ENCODE data around the gene HOXC9. TPM values are rescaled to one million over a fixed set of nuclear protein-coding genes. Genes with fewer than 3 reads are reported as not detected.

HOXC9 gene
- total RNA-seq, 1 experiment from 2014 or later: 11.3 TPM

GRCh38 chr12:53992377-53992889, 7.5 kb upstream of the HOXC9 start:
- no peaks in the 10 kb centered on the region for H4K20me1 ChIP-seq (ENCODE audit: insufficient read depth)
- BruUV-seq (replicated peaks): no TSS peak
- H3K27me3 ChIP-seq (ENCODE audit: insufficient read depth, low read length): no peaks in the 10 kb centered on the region
- H3K9me2 ChIP-seq (ENCODE audit: insufficient read depth): no peaks in the 10 kb centered on the region
- TF ChIP-seq FOSL1 (IDR thresholded peaks at IDR 0.05; ENCODE audit: low read depth) (no peak), ZNF274 (IDR thresholded peaks at IDR 0.05; ENCODE audit: low read depth, low read length) (no peak), MAX (IDR thresholded peaks at IDR 0.05) (no peak), TCF7L2 (IDR thresholded peaks at IDR 0.05; ENCODE audit: borderline replicate concordance, extremely low read depth, insufficient read depth, insufficient read length) (no peak), EZH2 (IDR thresholded peaks at IDR 0.05) (no peak), SP1 (IDR thresholded peaks at IDR 0.05; ENCODE audit: low read depth) (no peak), YY1 (IDR thresholded peaks at IDR 0.05; ENCODE audit: extremely low read depth, insufficient replicate concordance, low read depth, low read length) (no peak), CBX3 (IDR thresholded peaks at IDR 0.05; ENCODE audit: low read depth) (no peak), POLR2AphosphoS5 (IDR thresholded peaks at IDR 0.05; ENCODE audit: low read depth, low read length) (no peak), CEBPB (IDR thresholded peaks at IDR 0.05; ENCODE audit: low read depth) (no peak), JUND (IDR thresholded peaks at IDR 0.05) (no peak), EGR1 (IDR thresholded peaks at IDR 0.05; ENCODE audit: low read depth) (no peak), SIN3A (IDR thresholded peaks at IDR 0.05; ENCODE audit: low read depth) (no peak), SRF (IDR thresholded peaks at IDR 0.05; ENCODE audit: low read depth) (no peak)
- TF ChIP-seq, protein P1, sequence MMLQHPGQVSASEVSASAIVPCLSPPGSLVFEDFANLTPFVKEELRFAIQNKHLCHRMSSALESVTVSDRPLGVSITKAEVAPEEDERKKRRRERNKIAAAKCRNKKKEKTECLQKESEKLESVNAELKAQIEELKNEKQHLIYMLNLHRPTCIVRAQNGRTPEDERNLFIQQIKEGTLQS (IDR thresholded peaks at IDR 0.05): no peak
- TF ChIP-seq, protein P2, sequence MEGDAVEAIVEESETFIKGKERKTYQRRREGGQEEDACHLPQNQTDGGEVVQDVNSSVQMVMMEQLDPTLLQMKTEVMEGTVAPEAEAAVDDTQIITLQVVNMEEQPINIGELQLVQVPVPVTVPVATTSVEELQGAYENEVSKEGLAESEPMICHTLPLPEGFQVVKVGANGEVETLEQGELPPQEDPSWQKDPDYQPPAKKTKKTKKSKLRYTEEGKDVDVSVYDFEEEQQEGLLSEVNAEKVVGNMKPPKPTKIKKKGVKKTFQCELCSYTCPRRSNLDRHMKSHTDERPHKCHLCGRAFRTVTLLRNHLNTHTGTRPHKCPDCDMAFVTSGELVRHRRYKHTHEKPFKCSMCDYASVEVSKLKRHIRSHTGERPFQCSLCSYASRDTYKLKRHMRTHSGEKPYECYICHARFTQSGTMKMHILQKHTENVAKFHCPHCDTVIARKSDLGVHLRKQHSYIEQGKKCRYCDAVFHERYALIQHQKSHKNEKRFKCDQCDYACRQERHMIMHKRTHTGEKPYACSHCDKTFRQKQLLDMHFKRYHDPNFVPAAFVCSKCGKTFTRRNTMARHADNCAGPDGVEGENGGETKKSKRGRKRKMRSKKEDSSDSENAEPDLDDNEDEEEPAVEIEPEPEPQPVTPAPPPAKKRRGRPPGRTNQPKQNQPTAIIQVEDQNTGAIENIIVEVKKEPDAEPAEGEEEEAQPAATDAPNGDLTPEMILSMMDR (IDR thresholded peaks at IDR 0.05 in 2 of 3, conservative IDR thresholded peaks at IDR 0.05 in 1 of 3; ENCODE audit: borderline replicate concordance in 1 of 3, insufficient read depth in 1 of 3, low read depth in 2 of 3, low read length in 2 of 3): no peak
- TF ChIP-seq, protein P3, sequence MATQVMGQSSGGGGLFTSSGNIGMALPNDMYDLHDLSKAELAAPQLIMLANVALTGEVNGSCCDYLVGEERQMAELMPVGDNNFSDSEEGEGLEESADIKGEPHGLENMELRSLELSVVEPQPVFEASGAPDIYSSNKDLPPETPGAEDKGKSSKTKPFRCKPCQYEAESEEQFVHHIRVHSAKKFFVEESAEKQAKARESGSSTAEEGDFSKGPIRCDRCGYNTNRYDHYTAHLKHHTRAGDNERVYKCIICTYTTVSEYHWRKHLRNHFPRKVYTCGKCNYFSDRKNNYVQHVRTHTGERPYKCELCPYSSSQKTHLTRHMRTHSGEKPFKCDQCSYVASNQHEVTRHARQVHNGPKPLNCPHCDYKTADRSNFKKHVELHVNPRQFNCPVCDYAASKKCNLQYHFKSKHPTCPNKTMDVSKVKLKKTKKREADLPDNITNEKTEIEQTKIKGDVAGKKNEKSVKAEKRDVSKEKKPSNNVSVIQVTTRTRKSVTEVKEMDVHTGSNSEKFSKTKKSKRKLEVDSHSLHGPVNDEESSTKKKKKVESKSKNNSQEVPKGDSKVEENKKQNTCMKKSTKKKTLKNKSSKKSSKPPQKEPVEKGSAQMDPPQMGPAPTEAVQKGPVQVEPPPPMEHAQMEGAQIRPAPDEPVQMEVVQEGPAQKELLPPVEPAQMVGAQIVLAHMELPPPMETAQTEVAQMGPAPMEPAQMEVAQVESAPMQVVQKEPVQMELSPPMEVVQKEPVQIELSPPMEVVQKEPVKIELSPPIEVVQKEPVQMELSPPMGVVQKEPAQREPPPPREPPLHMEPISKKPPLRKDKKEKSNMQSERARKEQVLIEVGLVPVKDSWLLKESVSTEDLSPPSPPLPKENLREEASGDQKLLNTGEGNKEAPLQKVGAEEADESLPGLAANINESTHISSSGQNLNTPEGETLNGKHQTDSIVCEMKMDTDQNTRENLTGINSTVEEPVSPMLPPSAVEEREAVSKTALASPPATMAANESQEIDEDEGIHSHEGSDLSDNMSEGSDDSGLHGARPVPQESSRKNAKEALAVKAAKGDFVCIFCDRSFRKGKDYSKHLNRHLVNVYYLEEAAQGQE (IDR thresholded peaks at IDR 0.05; ENCODE audit: low read depth): no peak
- H3K4me3 ChIP-seq (replicated peaks in 1 of 2; ENCODE audit: low read depth in 1 of 2, low read length in 2 of 2): no peak overlapping the region
- ATAC-seq (no peak), DNase-seq (ENCODE audit: low read depth, low spot score) (no peak)
- H2AFZ ChIP-seq (ENCODE audit: low read depth, low read length, poor library complexity, severe bottlenecking): no peak overlapping the region
- peaks cover 13 to 31% of the 10 kb centered on the region in 2 experiments for H3K4me1 ChIP-seq (ENCODE audit: control insufficient read depth in 1 of 2, insufficient read depth in 2 of 2, low read length in 2 of 2)
- no peak overlapping the region for H3K27ac ChIP-seq (ENCODE audit: low read depth, low read length)
- H3K79me2 ChIP-seq (ENCODE audit: insufficient read depth, low read length): peaks cover 22% of the 10 kb centered on the region
- intact Hi-C loops (cut with micrococcal nuclease): no loop called here
- ChIA-PET RAD21 (ENCODE audit: low non-redundant PET in 1 of 2, low total read pairs in 2 of 2, uncharacterized antibody in 2 of 2, unreplicated experiment in 2 of 2) (no interaction called here), POLR2A (interaction anchor here (2.2 kb wide), 1 partner anchor 25 kb away, joined by 6 read pairs; no protein-coding TSS in a partner anchor), CTCF (interaction anchor here (1.2 to 1.7 kb wide), 4 partner anchors 7 to 216 kb away, joined by 3 to 5 read pairs (median 4); partner anchors contain the start of genes HOXC10 and HOXC5)
- H3K4me2 ChIP-seq (ENCODE audit: low read length): no peak overlapping the region
- H3K36me3 ChIP-seq (ENCODE audit: control insufficient read depth in 1 of 2, insufficient read depth in 2 of 2, low read length in 2 of 2): no peaks in the 10 kb centered on the region
- no peak overlapping the region for H3K9ac ChIP-seq (ENCODE audit: low read length)
- H3K9me3 ChIP-seq (ENCODE audit: control insufficient read depth in 1 of 2, insufficient read depth in 1 of 2, low read depth in 1 of 2, low read length in 2 of 2): no peaks in the 10 kb centered on the region

Measured in HCT116 (cell line).